ENCODE measurements around the gene PPP3CA.

Gene PPP3CA

DNA sequence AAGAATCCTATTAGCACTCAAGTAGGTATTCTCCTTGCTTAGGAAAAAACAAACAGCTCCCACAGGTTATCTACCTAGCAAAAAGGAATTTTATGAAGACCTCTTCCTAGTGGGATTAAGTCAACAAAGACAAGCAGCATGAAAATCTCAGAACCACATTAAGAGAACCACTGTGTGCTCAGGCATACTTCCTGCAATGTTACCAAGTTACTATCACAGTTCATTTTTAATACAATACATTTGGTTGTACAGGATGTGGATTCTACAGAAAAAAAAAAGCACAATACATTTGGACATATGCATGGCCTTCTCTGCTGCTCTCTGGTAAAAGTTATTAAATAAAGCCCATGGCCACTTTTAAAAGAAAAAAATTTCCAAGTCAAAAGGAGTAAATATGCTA, 193.7 kb downstream of the PPP3CA start:
- H2BK12ac ChIP-seq (ENCODE audit: low read length): no peak overlapping the region
- no peaks in the 10 kb centered on the region for H3K36me3 ChIP-seq (ENCODE audit: control insufficient read depth in 1 of 2, insufficient read depth in 2 of 2, low read length in 2 of 2)
- no peak overlapping the region for H3K27ac ChIP-seq (ENCODE audit: low read depth, low read length)
- no peak overlapping the region for H4K12ac ChIP-seq (ENCODE audit: low read depth, low read length)
- H4K8ac ChIP-seq (ENCODE audit: low read depth, low read length): no peak overlapping the region
- no peak overlapping the region for H2BK120ac ChIP-seq (ENCODE audit: insufficient read depth, low read length, poor library complexity)
- H3K14ac ChIP-seq (ENCODE audit: low read length): no peak overlapping the region
- peaks cover 4 to 8% of the 10 kb centered on the region in 2 experiments for H3K4me1 ChIP-seq (ENCODE audit: control insufficient read depth in 1 of 2, insufficient read depth in 2 of 2, low read length in 2 of 2)
- H2BK5ac ChIP-seq (ENCODE audit: low read depth, low read length, poor library complexity): no peak overlapping the region
- no peak for DNase-seq
- no peak overlapping the region for H3K9ac ChIP-seq (ENCODE audit: low read length)
- H4K91ac ChIP-seq (ENCODE audit: low read depth, low read length): no peak overlapping the region
- H3K18ac ChIP-seq (ENCODE audit: low read length): no peak overlapping the region
- H3K4ac ChIP-seq (ENCODE audit: low read depth, low read length): no peak overlapping the region
- H2AFZ ChIP-seq (ENCODE audit: insufficient read depth, low read length, poor library complexity): no peak overlapping the region
- no peak overlapping the region for H3K4me2 ChIP-seq (ENCODE audit: low read length)
- no peak overlapping the region for H2AK5ac ChIP-seq (ENCODE audit: low read length)
- H3K79me1 ChIP-seq (ENCODE audit: low read length): peaks cover 2% of the 10 kb centered on the region
- H3K23ac ChIP-seq (ENCODE audit: low read length): no peak overlapping the region
- no peaks in the 10 kb centered on the region for H3K79me2 ChIP-seq (ENCODE audit: control insufficient read depth, insufficient read depth, low read length, poor library complexity)
- H3K9me3 ChIP-seq (ENCODE audit: insufficient read depth, low read depth, low read length): no peaks in the 10 kb centered on the region
- H3K4me3 ChIP-seq (ENCODE audit: low read depth, low read length): no peak overlapping the region
- H3K27me3 ChIP-seq (ENCODE audit: insufficient read depth, low read length): no peaks in the 10 kb centered on the region

DNA sequence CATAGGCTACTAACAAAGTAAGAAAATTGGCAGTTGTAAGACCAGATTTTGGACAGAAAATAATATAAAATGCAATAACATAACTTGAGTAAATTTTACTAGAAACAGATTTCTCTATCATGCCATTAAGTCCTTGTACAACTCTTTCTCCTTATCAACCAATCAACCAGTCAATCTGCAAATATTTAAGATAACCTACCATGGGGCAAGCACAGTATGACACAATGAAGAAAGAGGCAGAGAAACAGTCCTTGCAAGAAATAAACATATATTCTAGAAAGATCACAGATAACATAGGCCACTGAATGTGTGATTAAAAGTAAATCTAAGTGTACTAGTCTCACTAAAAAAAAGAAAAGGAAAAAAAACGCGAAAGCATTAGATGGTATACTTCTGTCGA, 194.8 kb downstream of the PPP3CA start:
- Histone ChIP-seq H4K91ac (ENCODE audit: low read depth, low read length) (no peak overlapping the region), H3K18ac (ENCODE audit: low read length) (no peak overlapping the region), H4K12ac (ENCODE audit: low read depth, low read length) (no peak overlapping the region), H3K4ac (ENCODE audit: low read depth, low read length) (no peak overlapping the region), H3K23ac (ENCODE audit: low read length) (no peak overlapping the region), H3K27ac (ENCODE audit: low read depth, low read length) (no peak overlapping the region), H3K79me1 (ENCODE audit: low read length) (peaks cover 2% of the 10 kb centered on the region), H3K4me2 (ENCODE audit: low read length) (no peak overlapping the region), H2AK5ac (ENCODE audit: low read length) (no peak overlapping the region), H3K9ac (ENCODE audit: low read length) (no peak overlapping the region), H3K4me1 (ENCODE audit: control insufficient read depth in 1 of 2, insufficient read depth in 2 of 2, low read length in 2 of 2) (peaks cover 4 to 5% of the 10 kb centered on the region in 2 experiments), H3K14ac (ENCODE audit: low read length) (no peak overlapping the region), H3K9me3 (ENCODE audit: insufficient read depth, low read depth, low read length) (no peaks in the 10 kb centered on the region), H3K27me3 (ENCODE audit: insufficient read depth, low read length) (no peaks in the 10 kb centered on the region), H4K8ac (ENCODE audit: low read depth, low read length) (no peak overlapping the region), H2BK120ac (ENCODE audit: insufficient read depth, low read length, poor library complexity) (no peak overlapping the region), H2BK12ac (ENCODE audit: low read length) (no peak overlapping the region), H3K4me3 (ENCODE audit: low read depth, low read length) (no peak overlapping the region), H3K79me2 (ENCODE audit: control insufficient read depth, insufficient read depth, low read length, poor library complexity) (no peaks in the 10 kb centered on the region), H2BK5ac (ENCODE audit: low read depth, low read length, poor library complexity) (no peak overlapping the region), H3K36me3 (ENCODE audit: control insufficient read depth in 1 of 2, insufficient read depth in 2 of 2, low read length in 2 of 2) (no peaks in the 10 kb centered on the region), H2AFZ (ENCODE audit: insufficient read depth, low read length, poor library complexity) (no peak overlapping the region)
- peak; percentile 5 to 68 for DNase-seq
- WGBS (ENCODE audit: extremely low coverage, insufficient coverage, insufficient read length): no CpG with 5 or more reads among the region's 3 CpGs

DNA sequence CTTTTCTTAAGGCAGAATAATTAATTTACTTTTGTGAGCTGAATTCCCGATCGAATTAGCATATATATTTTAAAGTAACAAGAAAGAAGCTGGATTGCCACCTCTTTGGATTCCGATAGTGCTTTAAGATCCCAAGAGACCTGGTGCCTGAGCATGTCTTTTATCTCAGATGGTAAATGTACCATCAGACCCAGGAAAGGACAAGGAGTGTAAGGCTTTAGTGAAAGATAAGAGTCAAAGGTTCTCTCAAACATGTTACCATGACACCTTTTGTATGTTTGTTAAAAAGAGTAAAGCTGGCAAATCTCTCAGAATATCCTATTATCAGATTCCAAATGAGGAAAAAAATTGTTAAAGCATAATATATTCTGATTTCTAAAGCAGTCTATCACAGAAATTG, 198.8 kb downstream of the PPP3CA start:
- peaks cover 2% of the 10 kb centered on the region for H3K79me1 ChIP-seq (ENCODE audit: low read length)
- WGBS (ENCODE audit: extremely low coverage, insufficient coverage, insufficient read length): no CpG with 5 or more reads among the region's 3 CpGs

DNA sequence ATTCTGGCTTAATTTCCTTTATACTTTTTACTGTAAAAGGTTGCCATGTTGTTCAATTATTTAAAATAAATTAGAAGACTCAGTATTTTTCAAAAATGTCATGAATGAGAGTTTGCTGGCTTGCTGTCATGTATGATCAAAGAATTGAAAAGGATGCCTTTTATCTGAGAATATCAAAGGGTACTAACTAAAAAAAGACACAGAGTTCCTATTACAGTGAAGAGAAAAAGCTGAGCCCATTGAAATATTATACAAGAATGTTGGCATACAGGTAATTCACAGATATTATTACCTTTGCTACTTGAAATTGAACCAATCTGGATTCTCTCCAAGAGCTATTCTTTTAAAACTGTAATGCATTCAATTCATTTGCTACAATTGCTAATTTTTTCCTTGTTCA, 200.0 kb downstream of the PPP3CA start:
- Histone ChIP-seq H2AFZ (ENCODE audit: insufficient read depth, low read length, poor library complexity) (no peak overlapping the region), H3K27me3 (ENCODE audit: insufficient read depth, low read length) (no peaks in the 10 kb centered on the region), H2BK5ac (ENCODE audit: low read depth, low read length, poor library complexity) (no peak overlapping the region), H2BK120ac (ENCODE audit: insufficient read depth, low read length, poor library complexity) (no peak overlapping the region), H4K12ac (ENCODE audit: low read depth, low read length) (no peak overlapping the region), H3K27ac (ENCODE audit: low read depth, low read length) (no peak overlapping the region), H3K79me2 (ENCODE audit: control insufficient read depth, insufficient read depth, low read length, poor library complexity) (no peaks in the 10 kb centered on the region), H2BK12ac (ENCODE audit: low read length) (no peak overlapping the region), H3K14ac (ENCODE audit: low read length) (no peak overlapping the region), H3K4me1 (ENCODE audit: control insufficient read depth in 1 of 2, insufficient read depth in 2 of 2, low read length in 2 of 2) (no peaks in the 10 kb centered on the region), H3K4ac (ENCODE audit: low read depth, low read length) (no peak overlapping the region), H3K9ac (ENCODE audit: low read length) (no peak overlapping the region), H3K23ac (ENCODE audit: low read length) (no peak overlapping the region), H3K4me3 (ENCODE audit: low read depth, low read length) (no peak overlapping the region), H4K91ac (ENCODE audit: low read depth, low read length) (no peak overlapping the region), H2AK5ac (ENCODE audit: low read length) (no peak overlapping the region), H3K9me3 (ENCODE audit: insufficient read depth, low read depth, low read length) (no peaks in the 10 kb centered on the region), H3K79me1 (ENCODE audit: low read length) (no peaks in the 10 kb centered on the region), H3K36me3 (ENCODE audit: control insufficient read depth in 1 of 2, insufficient read depth in 2 of 2, low read length in 2 of 2) (no peaks in the 10 kb centered on the region), H3K18ac (ENCODE audit: low read length) (no peak overlapping the region), H3K4me2 (ENCODE audit: low read length) (no peak overlapping the region), H4K8ac (ENCODE audit: low read depth, low read length) (no peak overlapping the region)
- no peak for DNase-seq

More for the DNA sequence above, 198.8 kb downstream of the PPP3CA start:
- Histone ChIP-seq H2AFZ (ENCODE audit: insufficient read depth, low read length, poor library complexity) (no peak overlapping the region), H3K79me2 (ENCODE audit: control insufficient read depth, insufficient read depth, low read length, poor library complexity) (no peaks in the 10 kb centered on the region), H3K27me3 (ENCODE audit: insufficient read depth, low read length) (no peaks in the 10 kb centered on the region), H3K4me1 (ENCODE audit: control insufficient read depth in 1 of 2, insufficient read depth in 2 of 2, low read length in 2 of 2) (no peaks in the 10 kb centered on the region), H4K12ac (ENCODE audit: low read depth, low read length) (no peak overlapping the region), H2BK5ac (ENCODE audit: low read depth, low read length, poor library complexity) (no peak overlapping the region), H4K8ac (ENCODE audit: low read depth, low read length) (no peak overlapping the region), H3K4me3 (ENCODE audit: low read depth, low read length) (no peak overlapping the region), H3K36me3 (ENCODE audit: control insufficient read depth in 1 of 2, insufficient read depth in 2 of 2, low read length in 2 of 2) (no peaks in the 10 kb centered on the region), H3K9me3 (ENCODE audit: insufficient read depth, low read depth, low read length) (no peaks in the 10 kb centered on the region), H3K9ac (ENCODE audit: low read length) (no peak overlapping the region), H2AK5ac (ENCODE audit: low read length) (no peak overlapping the region), H3K18ac (ENCODE audit: low read length) (no peak overlapping the region), H4K91ac (ENCODE audit: low read depth, low read length) (no peak overlapping the region), H3K23ac (ENCODE audit: low read length) (no peak overlapping the region), H3K27ac (ENCODE audit: low read depth, low read length) (no peak overlapping the region), H2BK12ac (ENCODE audit: low read length) (no peak overlapping the region), H3K4ac (ENCODE audit: low read depth, low read length) (no peak overlapping the region), H2BK120ac (ENCODE audit: insufficient read depth, low read length, poor library complexity) (no peak overlapping the region), H3K14ac (ENCODE audit: low read length) (no peak overlapping the region), H3K4me2 (ENCODE audit: low read length) (no peak overlapping the region)
- DNase-seq: no peak

DNA sequence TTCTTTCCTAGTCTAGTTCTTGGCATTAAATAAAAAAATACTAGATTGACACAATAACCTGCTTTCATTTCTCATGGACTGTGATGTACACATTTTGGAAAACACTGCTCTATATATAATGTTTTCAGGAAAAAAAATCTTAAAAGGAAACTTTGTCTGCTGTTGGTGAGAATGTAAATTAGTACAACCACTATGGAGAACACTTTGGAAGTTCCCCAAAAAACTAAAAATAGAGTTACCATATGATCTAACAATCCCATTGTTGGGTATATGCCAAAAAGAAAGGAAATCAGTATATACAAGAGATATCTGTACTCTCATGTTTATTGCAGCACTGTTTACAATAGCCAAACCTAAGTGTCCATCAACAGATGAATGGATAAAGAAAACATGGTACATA, 202.3 kb downstream of the PPP3CA start:
- DNase-seq: no peak
- no peaks in the 10 kb centered on the region for H3K4me1 ChIP-seq (ENCODE audit: control insufficient read depth in 1 of 2, insufficient read depth in 2 of 2, low read length in 2 of 2)
- no peak overlapping the region for H3K23ac ChIP-seq (ENCODE audit: low read length)
- H3K27me3 ChIP-seq (ENCODE audit: insufficient read depth, low read length): no peaks in the 10 kb centered on the region
- H4K91ac ChIP-seq (ENCODE audit: low read depth, low read length): no peak overlapping the region
- H2BK120ac ChIP-seq (ENCODE audit: insufficient read depth, low read length, poor library complexity): no peak overlapping the region
- no peak overlapping the region for H3K4me3 ChIP-seq (ENCODE audit: low read depth, low read length)
- no peaks in the 10 kb centered on the region for H3K9me3 ChIP-seq (ENCODE audit: insufficient read depth, low read depth, low read length)
- no peaks in the 10 kb centered on the region for H3K36me3 ChIP-seq (ENCODE audit: control insufficient read depth in 1 of 2, insufficient read depth in 2 of 2, low read length in 2 of 2)
- no peak overlapping the region for H4K8ac ChIP-seq (ENCODE audit: low read depth, low read length)
- H3K79me1 ChIP-seq (ENCODE audit: low read length): no peaks in the 10 kb centered on the region
- no peak overlapping the region for H3K14ac ChIP-seq (ENCODE audit: low read length)
- H4K12ac ChIP-seq (ENCODE audit: low read depth, low read length): no peak overlapping the region
- no peaks in the 10 kb centered on the region for H3K79me2 ChIP-seq (ENCODE audit: control insufficient read depth, insufficient read depth, low read length, poor library complexity)
- H2AK5ac ChIP-seq (ENCODE audit: low read length): no peak overlapping the region
- H2BK5ac ChIP-seq (ENCODE audit: low read depth, low read length, poor library complexity): no peak overlapping the region
- no peak overlapping the region for H3K18ac ChIP-seq (ENCODE audit: low read length)
- no peak overlapping the region for H3K9ac ChIP-seq (ENCODE audit: low read length)
- no peak overlapping the region for H2BK12ac ChIP-seq (ENCODE audit: low read length)
- no peak overlapping the region for H3K4me2 ChIP-seq (ENCODE audit: low read length)
- H3K27ac ChIP-seq (ENCODE audit: low read depth, low read length): no peak overlapping the region
- no peak overlapping the region for H2AFZ ChIP-seq (ENCODE audit: insufficient read depth, low read length, poor library complexity)
- H3K4ac ChIP-seq (ENCODE audit: low read depth, low read length): no peak overlapping the region
